Endothelial cell of umbilical vein (primary cell): ENCODE measurements around the gene C4orf50. TPM values are rescaled to one million over a fixed set of nuclear protein-coding genes. Genes with fewer than 3 reads are reported as not detected.

Experiments
- BruUV-seq: library from RNA; stranded (reverse); fragments of 400-500 nt; replicated peaks from 2 replicates; lab custom pipeline; 2021; lab: Mats Ljungman, UMichigan
- CTCF ChIA-PET: fragments of 300-600, 350-600 bp; sonication (Branson Sonifier 250); formaldehyde crosslinking; loops from one replicate; lab custom pipeline; 2021; ENCODE audit warnings: antibody characterized with exemption, inconsistent platforms; lab: Charles Lee
- POLR2A ChIA-PET: fragments of 300-600, 350-600 bp; sonication (Branson Sonifier 250); formaldehyde crosslinking; loops from one replicate; lab custom pipeline; 2021; ENCODE audit warnings: antibody characterized with exemption, inconsistent platforms; lab: Charles Lee
- DNase-seq: peaks from one replicate; pipeline ENCODE4 v3.0.0-alpha.2; 2011; ENCODE audit warnings: low read depth, low spot score
- FAIRE-seq: peaks from 2 replicates; lab custom pipeline; 2011; peaks lifted over from hg19 to GRCh38; lab: Jason Lieb, UNC
- H2AFZ ChIP-seq: 2 replicates; pipeline ENCODE4 v1.6.0; 2012; ENCODE audit warnings: low read depth, low read length, control low read depth, inconsistent platforms
- H3K27ac ChIP-seq: 2 replicates; pipeline ENCODE4 v1.5.1; 2011; ENCODE audit warnings: low read depth, mild to moderate bottlenecking, control low read depth, low read length, moderate library complexity; ENCODE audit not compliant: insufficient read depth
- H3K27me3 ChIP-seq, 2 experiments: 2 replicates each; pipeline versions ENCODE4 v1.6.0 to v1.6.1; 2011; ENCODE audit warnings: low read length in 2 of 2, mixed read lengths in 1 of 2; ENCODE audit not compliant: control insufficient read depth in 2 of 2, insufficient read depth in 2 of 2
- H3K36me3 ChIP-seq, 2 experiments: 2 replicates in 1 of 2; 3 replicates in 1 of 2; pipeline ENCODE4 v1.5.1; 2011; ENCODE audit warnings: low read length in 2 of 2, mild to moderate bottlenecking in 1 of 2, moderate library complexity in 1 of 2; ENCODE audit not compliant: control insufficient read depth in 2 of 2, insufficient read depth in 2 of 2; ENCODE audit errors: extremely low read depth in 1 of 2
- H3K4me1 ChIP-seq: 3 replicates; pipeline ENCODE4 v1.5.1; 2011; ENCODE audit warnings: mild to moderate bottlenecking, low read length; ENCODE audit not compliant: control insufficient read depth, insufficient read depth; ENCODE audit errors: extremely low read depth
- H3K4me2 ChIP-seq: 2 replicates; pipeline ENCODE4 v1.6.1; 2011; ENCODE audit warnings: low read length, control low read depth, mixed read lengths; ENCODE audit not compliant: insufficient read depth
- H3K4me3 ChIP-seq, 3 experiments: fragments of 200-600 bp in 1 of 3; sonication (generic), shearing (Covaris generic) in 1 of 3; replicated peaks in 1 of 3; 2 replicates each; pipeline ENCODE4 v1.5.1; 2011 to 2016; ENCODE audit warnings: control low read depth in 3 of 3, low read length in 3 of 3, mild to moderate bottlenecking in 2 of 3, inconsistent platforms in 1 of 3, low read depth in 1 of 3, moderate library complexity in 1 of 3; ENCODE audit not compliant: insufficient read depth in 1 of 3
- H3K79me2 ChIP-seq: 2 replicates; pipeline ENCODE4 v1.6.0; 2012; ENCODE audit warnings: low read length, inconsistent platforms; ENCODE audit not compliant: control insufficient read depth, insufficient read depth
- H3K9ac ChIP-seq: replicated peaks from 2 replicates; pipeline ENCODE3; 2011; ENCODE audit warnings: low read length, control low read depth; ENCODE audit not compliant: insufficient read depth; ENCODE audit errors: extremely low read depth
- H3K9me1 ChIP-seq: replicated peaks from 3 replicates; pipeline ENCODE4 v1.6.0; 2011; ENCODE audit warnings: mild to moderate bottlenecking, low read length; ENCODE audit not compliant: control insufficient read depth, insufficient read depth; ENCODE audit errors: extremely low read depth
- H3K9me3 ChIP-seq: replicated peaks from 2 replicates; pipeline ENCODE4 v1.5.1; 2012; ENCODE audit warnings: low read length, inconsistent platforms; ENCODE audit not compliant: control insufficient read depth, insufficient read depth
- H4K20me1 ChIP-seq: replicated peaks from 2 replicates; pipeline ENCODE3; 2011; ENCODE audit warnings: mild to moderate bottlenecking, low read length; ENCODE audit not compliant: control insufficient read depth, insufficient read depth; ENCODE audit errors: extremely low read depth
- EZH2 ChIP-seq: IDR thresholded peaks from 2 replicates; pipeline ENCODE4 v1.6.1; 2012; ENCODE audit warnings: borderline replicate concordance, low read depth, mild to moderate bottlenecking, moderate library complexity, low read length, inconsistent platforms; ENCODE audit not compliant: severe bottlenecking
- FOS ChIP-seq: IDR thresholded peaks from 2 replicates; pipeline ENCODE4 v1.6.1; 2011; ENCODE audit warnings: mild to moderate bottlenecking, low read length, moderate library complexity, borderline replicate concordance; ENCODE audit not compliant: insufficient read depth
- GATA2 ChIP-seq: IDR thresholded peaks from 2 replicates; pipeline ENCODE4 v1.7.0; 2011; ENCODE audit warnings: low read depth, mild to moderate bottlenecking, moderate library complexity, mixed read lengths, low read length; ENCODE audit not compliant: insufficient read length, insufficient read depth
- JUN ChIP-seq: IDR thresholded peaks from 2 replicates; pipeline ENCODE4 v1.6.1; 2011; ENCODE audit warnings: borderline replicate concordance, low read depth; ENCODE audit not compliant: insufficient read length, insufficient read depth
- MAX ChIP-seq: IDR thresholded peaks from 2 replicates; pipeline ENCODE4 v1.6.1; 2011; ENCODE audit not compliant: insufficient read depth, insufficient read length
- MYC ChIP-seq: IDR thresholded peaks from one replicate; pipeline ENCODE4 v1.6.1; 2011; ENCODE audit warnings: mild to moderate bottlenecking, low read depth, low read length
- POLR2A ChIP-seq: IDR thresholded peaks from 2 replicates; pipeline ENCODE4 v1.6.1; 2012; ENCODE audit warnings: low read depth, mild to moderate bottlenecking, control low read depth, low read length
- POLR2AphosphoS5 ChIP-seq: IDR thresholded peaks from 2 replicates; pipeline ENCODE4 v1.6.1; 2012; ENCODE audit warnings: low read depth, mild to moderate bottlenecking, control low read depth, low read length, moderate library complexity; ENCODE audit not compliant: insufficient read depth
- dilution Hi-C: fragments of 300-500 bp; cut with MboI; formaldehyde crosslinking; loops from one replicate; pipeline ENCODE4 v1.15.0; 2019; ENCODE audit warnings: low sequenced_read_pairs; ENCODE audit not compliant: extremely low pct_ligation_motif_present
- intact Hi-C: fragments of 100-400 bp; cut with micrococcal nuclease; formaldehyde crosslinking; loops from one replicate; pipeline ENCODE4 v1.10.0; 2022
- polyA plus RNA-seq, 4 experiments: library from polyadenylated mRNA; depleted of rRNA in 3 of 4; stranded (reverse) in 3 of 4; unstranded in 1 of 4; fragments of >200 nt; gene quantifications; 2 replicates each; pipeline versions ENCODE4 v1.2.1 to v1.2.3, GENCODE V29; 2011 to 2012; ENCODE audit warnings: missing spikeins in 1 of 4
- total RNA-seq: library from RNA; stranded (reverse); gene quantifications from 2 replicates; pipeline ENCODE4 v1.2.3, GENCODE V29; 2021
- TF ChIP-seq, protein P1 (sequence below), 2 donors: IDR thresholded peaks; 1 replicate in 1 of 2; 2 replicates in 1 of 2; pipeline ENCODE4 v1.5.1; 2011; ENCODE audit warnings: low read length in 2 of 2, mild to moderate bottlenecking in 2 of 2, moderate library complexity in 2 of 2, control low read depth in 1 of 2, inconsistent platforms in 1 of 2, low read depth in 1 of 2; ENCODE audit not compliant: insufficient read depth in 1 of 2; ENCODE audit errors: extremely low read depth in 1 of 2

Gene C4orf50
- total and polyA plus RNA-seq, 2 donors (not counting 3 experiments of a cell fraction or from before 2014, with no cell fraction given): not detected

GRCh38 chr4:5971078-5971450, 47.2 kb downstream of the C4orf50 start:
- intact Hi-C loops: no loop called here

More at GRCh38 chr4:5971078-5971450, 47.2 kb downstream of the C4orf50 start:
- FAIRE-seq (no peak), DNase-seq (no peak)
- no peaks in the 10 kb centered on the region for H4K20me1 ChIP-seq
- H3K79me2 ChIP-seq: no peaks in the 10 kb centered on the region
- H2AFZ ChIP-seq: no peak overlapping the region
- BruUV-seq: no TSS peak
- no peaks in the 10 kb centered on the region for H3K9me3 ChIP-seq
- H3K27me3 ChIP-seq: no peaks in the 10 kb centered on the region
- no peaks in the 10 kb centered on the region for H3K9me1 ChIP-seq
- no peak overlapping the region for H3K4me2 ChIP-seq
- TF ChIP-seq JUN (no peak), POLR2AphosphoS5 (no peak), GATA2 (no peak), MAX (no peak), POLR2A (no peak), EZH2 (no peak), FOS (no peak), MYC (no peak)
- TF ChIP-seq, protein P1, sequence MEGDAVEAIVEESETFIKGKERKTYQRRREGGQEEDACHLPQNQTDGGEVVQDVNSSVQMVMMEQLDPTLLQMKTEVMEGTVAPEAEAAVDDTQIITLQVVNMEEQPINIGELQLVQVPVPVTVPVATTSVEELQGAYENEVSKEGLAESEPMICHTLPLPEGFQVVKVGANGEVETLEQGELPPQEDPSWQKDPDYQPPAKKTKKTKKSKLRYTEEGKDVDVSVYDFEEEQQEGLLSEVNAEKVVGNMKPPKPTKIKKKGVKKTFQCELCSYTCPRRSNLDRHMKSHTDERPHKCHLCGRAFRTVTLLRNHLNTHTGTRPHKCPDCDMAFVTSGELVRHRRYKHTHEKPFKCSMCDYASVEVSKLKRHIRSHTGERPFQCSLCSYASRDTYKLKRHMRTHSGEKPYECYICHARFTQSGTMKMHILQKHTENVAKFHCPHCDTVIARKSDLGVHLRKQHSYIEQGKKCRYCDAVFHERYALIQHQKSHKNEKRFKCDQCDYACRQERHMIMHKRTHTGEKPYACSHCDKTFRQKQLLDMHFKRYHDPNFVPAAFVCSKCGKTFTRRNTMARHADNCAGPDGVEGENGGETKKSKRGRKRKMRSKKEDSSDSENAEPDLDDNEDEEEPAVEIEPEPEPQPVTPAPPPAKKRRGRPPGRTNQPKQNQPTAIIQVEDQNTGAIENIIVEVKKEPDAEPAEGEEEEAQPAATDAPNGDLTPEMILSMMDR (IDR thresholded peaks at IDR 0.05; ENCODE audit: extremely low read depth in 1 of 2, insufficient read depth in 1 of 2, low read depth in 1 of 2, low read length in 2 of 2): no peak
- H3K36me3 ChIP-seq: no peaks in the 10 kb centered on the region
- no peaks in the 10 kb centered on the region for H3K4me1 ChIP-seq
- dilution Hi-C loops: no loop called here
- CTCF ChIA-PET: no interaction called here
- H3K4me3 ChIP-seq: no peak overlapping the region
- POLR2A ChIA-PET: no interaction called here
- no peak overlapping the region for H3K9ac ChIP-seq
- no peak overlapping the region for H3K27ac ChIP-seq
